Activated naive CD4-positive, alpha-beta T cell treated with anti-CD3 and anti-CD28 coated beads, Interleukin-2, amount 50 U/mL, for 72 hours (primary cell): Measurements from ENCODE around the gene SLCO4C1. TPM values are rescaled to one million over a fixed set of nuclear protein-coding genes. Genes with fewer than 3 reads are reported as not detected.

Experiments used
- ATAC-seq, 2 donors: fragments of 150-1000 bp; cut with Tn5 transposase; 2 replicates each; pipeline ENCODE4 v1.10.0; 2021; ENCODE audit warnings: mild to moderate bottlenecking in 2 of 2, moderate library complexity in 2 of 2
- DNase-seq, 2 donors: peaks; one replicate each; pipeline ENCODE4 v3.0.0; 2021 to 2022; ENCODE audit warnings: low spot score in 2 of 2
- H3K27ac Mint-ChIP-seq, 2 donors: one replicate each; pipeline ENCODE4 v1.8.0; 2022; ENCODE audit warnings: mild to moderate bottlenecking in 2 of 2, mixed read lengths in 2 of 2
- H3K36me3 Mint-ChIP-seq, 2 donors: one replicate each; pipeline ENCODE4 v1.8.0; 2022; ENCODE audit warnings: mixed read lengths in 2 of 2
- H3K9me3 Mint-ChIP-seq, 2 donors: one replicate each; pipeline ENCODE4 v1.8.0; 2022; ENCODE audit warnings: mixed read lengths in 2 of 2
- total RNA-seq, 2 donors: library from RNA; stranded (reverse); gene quantifications; one replicate each; pipeline ENCODE4 v1.2.3, GENCODE V29; 2022

Gene SLCO4C1
- total RNA-seq, 2 donors from 2014 or later, result 0.07 to 0.10 TPM

- Mint-ChIP-seq H3K9me3 (no peaks in the 10 kb centered on the region), H3K27ac (no peak overlapping the region), H3K36me3 (no peaks in the 10 kb centered on the region)
- ATAC-seq (no peak), DNase-seq (no peak)
Observed at GRCh38 chr5:102283102-102283797, 12.8 kb downstream of the SLCO4C1 start.

DNA sequence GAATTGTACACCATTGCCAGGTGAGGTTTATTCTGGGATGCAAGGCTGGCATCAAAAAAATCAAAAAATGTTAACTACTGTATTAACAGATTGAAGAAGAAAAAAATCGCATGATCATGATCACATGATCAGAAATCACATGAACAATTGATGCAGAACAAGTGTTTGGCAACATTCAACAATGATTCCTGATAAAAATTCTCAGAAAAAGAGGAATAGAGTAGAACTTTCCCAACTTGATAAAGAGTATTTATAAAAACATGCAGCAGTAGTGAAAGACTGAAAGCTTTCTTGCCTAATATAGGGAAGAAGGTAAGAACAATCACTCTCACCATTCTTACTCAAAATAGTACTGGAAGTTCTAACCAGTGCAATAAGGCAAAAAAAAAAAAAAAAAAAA lies 16.4 kb downstream of the SLCO4C1 start:
- ATAC-seq, result no peak
- DNase-seq, result no peak
- H3K9me3 Mint-ChIP-seq, result no peaks in the 10 kb centered on the region

GRCh38 chr5:102278231-102278630 lies 17.9 kb downstream of the SLCO4C1 start:
- ATAC-seq (no peak), DNase-seq (no peak)
- Mint-ChIP-seq H3K9me3 (no peaks in the 10 kb centered on the region), H3K36me3 (no peaks in the 10 kb centered on the region), H3K27ac (no peak overlapping the region)

More for the DNA sequence above, 16.4 kb downstream of the SLCO4C1 start:
- H3K36me3 Mint-ChIP-seq, result no peaks in the 10 kb centered on the region
- no peak overlapping the region for H3K27ac Mint-ChIP-seq

GRCh38 chr5:102277144-102277543 lies 18.9 kb downstream of the SLCO4C1 start:
- ATAC-seq (no peak), DNase-seq (no peak)
- Mint-ChIP-seq H3K36me3 (no peaks in the 10 kb centered on the region), H3K27ac (no peak overlapping the region), H3K9me3 (no peaks in the 10 kb centered on the region)

DNA sequence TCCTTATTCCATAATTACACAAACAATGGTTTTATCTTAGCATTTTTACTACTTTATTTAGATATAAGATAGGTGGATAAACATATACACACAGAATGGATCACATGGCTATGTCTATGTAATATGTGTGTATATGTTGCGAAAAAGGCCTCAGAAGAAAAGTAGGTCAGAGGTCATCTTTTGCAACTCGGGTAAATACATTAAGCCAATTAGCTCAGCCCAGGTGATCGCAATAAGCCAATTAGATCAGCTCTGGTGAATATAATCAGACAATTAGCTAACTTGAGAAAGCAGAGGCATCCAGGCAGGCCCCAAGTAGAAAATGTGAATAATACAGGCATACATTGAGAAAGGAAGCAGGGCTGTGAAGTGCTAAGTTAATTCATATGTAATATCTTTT lies 24.3 kb downstream of the SLCO4C1 start:
- DNase-seq (no peak), ATAC-seq (no peak)
- peaks cover 18 to 22% of the 10 kb centered on the region in 2 donors for H3K9me3 Mint-ChIP-seq
- no peak overlapping the region for H3K27ac Mint-ChIP-seq
- H3K36me3 Mint-ChIP-seq, result peaks cover 13 to 18% of the 10 kb centered on the region in 2 donors

DNA sequence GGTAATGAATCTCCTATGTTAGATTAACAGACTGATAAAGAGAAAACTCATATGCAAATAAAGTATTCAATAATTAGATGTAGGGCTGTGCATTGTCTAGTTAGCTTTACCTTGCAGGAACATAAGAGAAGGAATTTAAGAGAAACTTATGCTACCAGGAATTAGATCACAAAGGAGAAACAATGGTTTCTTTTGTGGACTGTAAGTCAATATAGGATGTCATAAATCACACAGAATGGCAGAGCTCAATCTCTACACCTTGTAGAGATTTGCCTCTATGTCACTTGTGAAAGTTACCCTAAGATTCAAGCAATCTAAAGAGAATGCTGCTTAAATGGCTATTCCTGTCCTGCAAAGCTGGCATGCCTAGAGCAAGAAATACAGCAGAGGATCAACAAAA lies 26.0 kb downstream of the SLCO4C1 start:
- Mint-ChIP-seq H3K9me3 (peaks cover 18 to 22% of the 10 kb centered on the region in 2 donors), H3K36me3 (peaks cover 13 to 18% of the 10 kb centered on the region in 2 donors), H3K27ac (no peak overlapping the region)
- DNase-seq, result no peak
- ATAC-seq, result no peak

DNA sequence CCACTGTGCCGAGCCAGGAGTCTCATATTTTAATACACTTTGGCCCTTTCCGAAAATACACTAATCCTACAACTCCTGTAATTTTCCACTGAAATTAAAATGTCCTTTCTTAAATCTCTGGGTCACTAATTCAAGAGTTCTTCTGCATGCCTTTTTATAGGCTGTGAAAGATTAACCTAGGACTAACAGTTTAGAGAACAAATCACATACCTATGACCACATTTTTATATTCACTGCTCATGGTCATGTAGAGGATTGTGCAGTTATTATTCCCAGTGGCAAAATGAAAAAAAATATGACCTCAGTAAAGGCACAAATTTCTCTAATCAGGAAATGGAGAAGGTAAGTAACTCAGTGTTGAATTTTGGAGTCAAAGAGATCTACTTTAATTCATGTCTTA lies 33.4 kb downstream of the SLCO4C1 start:
- peaks cover 0 to 4% of the 10 kb centered on the region in 2 donors for H3K9me3 Mint-ChIP-seq
- DNase-seq (no peak), ATAC-seq (no peak)
- no peak overlapping the region for H3K27ac Mint-ChIP-seq
- no peaks in the 10 kb centered on the region for H3K36me3 Mint-ChIP-seq

DNA sequence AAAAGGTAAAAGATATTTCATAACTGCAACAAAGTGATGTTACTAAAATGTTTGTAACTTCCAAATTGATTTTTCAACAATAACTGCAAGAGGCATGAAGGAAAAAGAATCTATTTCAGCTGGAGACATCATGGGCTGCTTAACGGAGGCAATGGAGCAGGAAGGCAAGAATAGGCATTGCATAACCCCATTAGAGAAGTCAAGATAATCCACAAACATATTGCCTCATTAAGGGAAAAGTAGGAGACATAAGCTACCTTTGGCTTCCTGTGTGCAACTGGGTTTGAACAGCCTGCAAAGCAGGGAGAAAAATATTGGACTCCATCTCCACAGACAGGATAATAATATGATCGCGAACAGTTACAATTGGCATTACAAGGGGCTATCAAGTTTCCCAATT lies 46.7 kb downstream of the SLCO4C1 start:
- DNase-seq (no peak), ATAC-seq (no peak)
- H3K27ac Mint-ChIP-seq, result no peak overlapping the region
- no peaks in the 10 kb centered on the region for H3K9me3 Mint-ChIP-seq
- H3K36me3 Mint-ChIP-seq, result no peaks in the 10 kb centered on the region

DNA sequence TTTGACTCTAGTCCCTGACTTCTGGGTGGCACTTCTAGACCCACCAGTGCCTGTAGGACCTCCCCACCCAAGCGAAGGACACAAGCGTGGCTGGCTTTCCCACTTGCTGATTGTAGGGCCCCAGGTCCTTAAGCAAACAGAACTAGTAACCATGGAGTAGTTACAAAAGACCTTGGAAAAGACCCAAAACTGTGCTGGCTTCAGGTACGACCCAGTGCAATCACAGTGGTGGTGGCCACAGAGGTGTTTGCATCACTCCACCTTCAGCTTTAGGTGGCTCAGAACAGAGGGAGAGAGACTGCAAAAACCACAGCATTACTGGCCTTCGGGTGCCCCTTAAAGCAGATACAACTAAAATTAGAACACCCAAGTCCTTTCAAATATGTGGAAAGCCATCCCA lies 52.9 kb downstream of the SLCO4C1 start:
- DNase-seq (no peak), ATAC-seq (no peak)
- no peaks in the 10 kb centered on the region for H3K9me3 Mint-ChIP-seq
- H3K27ac Mint-ChIP-seq, result no peak overlapping the region
- no peaks in the 10 kb centered on the region for H3K36me3 Mint-ChIP-seq

GRCh38 chr5:102241809-102242421 lies 54.2 kb downstream of the SLCO4C1 start:
- ATAC-seq, result no peak
- Mint-ChIP-seq H3K27ac (no peak overlapping the region), H3K36me3 (no peaks in the 10 kb centered on the region), H3K9me3 (no peaks in the 10 kb centered on the region)
- DNase-seq, result no peak

DNA sequence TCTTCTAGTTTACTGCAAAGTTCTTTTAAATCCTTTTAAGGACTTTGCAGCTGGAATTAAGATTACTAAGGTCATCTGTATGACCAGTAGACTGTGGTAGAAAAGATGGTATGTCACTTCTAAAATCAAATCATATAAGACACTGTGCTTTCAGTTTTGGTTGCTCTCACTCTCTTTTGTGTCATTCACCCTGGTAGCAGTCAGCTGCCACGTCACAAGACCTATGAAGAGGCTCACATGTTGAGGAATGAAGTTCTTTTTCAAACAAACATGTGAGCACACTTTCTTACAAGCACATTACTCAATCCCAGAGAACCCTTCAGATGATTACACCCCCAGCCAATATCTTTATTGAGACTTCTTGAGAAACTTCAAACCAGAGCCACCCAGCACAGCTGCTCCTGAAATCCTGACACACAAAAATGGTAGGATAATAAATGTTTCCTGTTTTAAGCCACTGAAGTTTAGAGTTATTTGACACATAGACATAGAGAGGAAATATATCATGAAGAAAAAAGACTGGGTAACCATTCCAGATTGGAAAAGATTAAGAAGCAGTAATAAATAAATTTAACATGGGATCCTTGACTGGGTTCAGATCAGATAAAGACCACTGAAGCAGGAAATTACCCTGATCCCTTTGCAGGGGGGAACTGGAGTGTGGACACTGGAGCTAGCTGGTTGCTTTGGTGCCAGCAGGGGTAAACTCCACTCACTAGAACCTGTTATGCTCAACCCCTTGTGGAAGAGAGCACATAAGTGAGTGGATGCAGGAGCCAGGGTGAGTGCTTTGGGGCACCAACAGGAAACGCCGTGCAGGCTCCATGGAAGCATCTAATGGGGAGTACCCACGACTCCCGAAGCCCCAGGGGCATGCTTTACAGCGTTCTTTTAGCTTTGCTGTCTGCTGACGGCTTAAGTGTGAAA lies 64.1 kb downstream of the SLCO4C1 start:
- Mint-ChIP-seq H3K36me3 (no peaks in the 10 kb centered on the region), H3K27ac (no peak overlapping the region), H3K9me3 (no peaks in the 10 kb centered on the region)
- peak; percentile 55 to 64 for ATAC-seq
- no peak for DNase-seq

DNA sequence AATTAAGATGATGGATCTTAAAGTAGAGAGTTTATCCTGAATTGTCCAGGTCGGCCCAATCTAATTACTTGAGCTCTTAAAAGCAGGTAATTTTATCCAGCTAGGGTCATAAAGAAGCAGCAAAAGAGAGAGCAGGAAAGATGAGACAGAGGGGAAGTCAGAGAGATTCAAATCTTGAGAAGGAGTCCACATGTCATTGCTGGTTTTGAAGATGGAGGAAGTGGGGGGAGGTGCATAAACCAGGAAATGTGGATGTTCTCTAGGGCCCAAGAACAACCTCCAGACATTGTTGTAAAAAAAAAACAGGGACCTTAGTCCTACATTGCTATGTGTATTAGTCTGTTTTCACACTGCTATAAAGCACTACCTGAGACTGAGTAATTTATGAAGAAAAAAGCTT lies 66.4 kb downstream of the SLCO4C1 start:
- H3K36me3 Mint-ChIP-seq, result no peaks in the 10 kb centered on the region
- no peak for DNase-seq
- peak in 1 of 2 donors; percentile 16 for ATAC-seq
- no peak overlapping the region for H3K27ac Mint-ChIP-seq
- H3K9me3 Mint-ChIP-seq, result no peaks in the 10 kb centered on the region

GRCh38 chr5:102226321-102226720 lies 69.8 kb downstream of the SLCO4C1 start:
- no peaks in the 10 kb centered on the region for H3K36me3 Mint-ChIP-seq
- no peak overlapping the region for H3K27ac Mint-ChIP-seq
- DNase-seq, result no peak
- ATAC-seq, result no peak
- no peaks in the 10 kb centered on the region for H3K9me3 Mint-ChIP-seq

DNA sequence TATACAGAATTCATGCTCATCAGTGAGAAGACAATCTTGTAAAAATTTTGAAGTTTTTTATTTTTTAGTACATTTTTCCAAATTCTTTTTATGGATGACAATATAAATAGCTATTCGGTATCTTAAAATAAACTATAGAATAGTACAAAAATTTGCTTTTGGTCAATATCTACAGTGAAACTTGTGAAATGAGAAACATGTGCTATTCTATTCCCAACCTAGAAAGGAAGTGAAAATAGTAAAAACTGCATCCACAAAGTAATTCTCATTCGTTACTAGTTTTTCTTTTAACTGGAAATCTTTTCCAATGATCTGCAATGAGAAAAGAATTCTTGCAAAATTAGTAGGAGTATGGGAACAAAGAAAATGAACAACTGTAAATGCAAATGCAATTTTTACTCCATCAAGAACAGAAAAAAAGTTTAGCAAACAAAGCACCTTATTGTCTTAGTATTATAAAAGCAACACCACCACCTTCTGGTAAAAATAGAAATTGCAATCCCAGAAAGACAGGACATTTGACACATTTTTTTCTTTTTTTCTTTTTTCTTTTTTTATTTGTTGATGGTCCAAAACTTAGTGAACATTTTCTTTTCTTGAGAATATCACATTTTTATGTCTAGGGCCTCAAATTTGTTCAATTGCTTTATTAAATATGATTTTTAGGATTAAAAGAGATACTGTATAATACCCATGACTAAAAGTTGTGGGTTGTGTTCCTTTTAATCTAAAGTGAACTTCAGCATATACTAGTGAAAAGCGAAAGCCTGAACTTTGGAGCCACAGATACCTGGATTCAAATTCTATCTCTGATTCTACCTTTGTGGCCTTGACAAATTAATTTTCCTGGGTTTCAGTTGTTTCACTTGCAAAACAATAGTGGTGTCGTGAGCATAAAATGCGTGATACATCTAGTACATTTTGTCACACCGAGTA lies 72.3 kb downstream of the SLCO4C1 start:
- no peaks in the 10 kb centered on the region for H3K36me3 Mint-ChIP-seq

DNA sequence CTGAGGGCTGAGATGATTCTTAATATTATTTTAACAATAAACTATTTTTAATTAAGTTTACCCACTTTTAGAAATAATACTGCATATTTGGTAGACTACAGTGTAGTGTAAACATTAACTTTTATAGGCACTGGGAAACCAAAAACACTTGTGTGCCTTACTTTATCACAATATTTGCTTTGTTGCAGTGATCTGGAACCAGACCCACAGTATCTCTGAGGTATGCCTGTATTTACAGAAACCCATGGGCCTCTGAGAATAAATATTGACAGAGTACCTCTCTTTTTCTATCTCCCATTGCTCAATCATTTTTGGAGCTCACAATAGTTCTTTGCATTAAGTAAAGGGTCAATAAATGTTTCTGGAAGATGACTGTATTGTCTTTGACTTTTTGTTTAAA lies 73.3 kb downstream of the SLCO4C1 start:
- Mint-ChIP-seq H3K9me3 (no peaks in the 10 kb centered on the region), H3K36me3 (no peaks in the 10 kb centered on the region), H3K27ac (no peak overlapping the region)
- ATAC-seq, result no peak
- DNase-seq, result no peak

More for the DNA sequence above, 72.3 kb downstream of the SLCO4C1 start:
- Mint-ChIP-seq H3K9me3 (no peaks in the 10 kb centered on the region), H3K27ac (no peak overlapping the region)
- no peak for ATAC-seq
- no peak for DNase-seq

DNA sequence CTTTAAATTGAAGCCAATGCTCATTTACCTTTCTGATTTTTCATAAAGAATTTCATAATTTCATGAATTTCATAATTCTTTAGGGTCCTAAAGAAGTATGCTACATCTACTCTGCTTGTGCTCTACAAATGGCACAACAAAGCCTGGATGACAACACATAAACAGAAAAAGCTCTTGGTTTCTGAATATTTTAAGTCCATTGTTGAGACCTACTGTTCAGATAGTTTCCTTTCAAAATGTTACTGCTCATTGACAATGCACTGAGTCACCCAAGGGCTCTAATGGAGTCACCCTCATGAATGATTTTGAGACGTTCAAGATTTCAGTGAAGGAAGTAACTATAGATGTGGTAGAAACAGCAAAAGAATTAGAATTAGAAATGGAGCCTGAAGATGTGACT lies 74.1 kb downstream of the SLCO4C1 start:
- no peak for ATAC-seq
- Mint-ChIP-seq H3K9me3 (no peaks in the 10 kb centered on the region), H3K27ac (no peak overlapping the region), H3K36me3 (no peaks in the 10 kb centered on the region)
- DNase-seq, result no peak
